ENCODE measurements around the gene ABHD11.
"Not testable (repeated sequence)": the region's sequence is repeated elsewhere in the genome, so short reads cannot be mapped to it uniquely, and the experiment has no call there.

Gene ABHD11

GRCh38 chr7:73727952-73728351, 10.7 kb downstream of the ABHD11 start:
- no peaks in the 10 kb centered on the region for H3K36me3 ChIP-seq (ENCODE audit: control insufficient read depth, insufficient read depth, low read length, severe bottlenecking)
- H3K9me3 ChIP-seq (ENCODE audit: control insufficient read depth, low read length): no peaks in the 10 kb centered on the region
- H3K27me3 ChIP-seq (replicated peaks; ENCODE audit: control insufficient read depth, insufficient read depth, low read length): no peaks in the 10 kb centered on the region
- H3K4me3 ChIP-seq (ENCODE audit: low read length): no peak overlapping the region
- H3K4me1 ChIP-seq (ENCODE audit: control insufficient read depth, insufficient read depth, low read length): peaks cover 4% of the 10 kb centered on the region
- no peak overlapping the region for H3K9ac ChIP-seq (ENCODE audit: low read length)
- DNase-seq (ENCODE audit: low read depth): no peak

GRCh38 chr7:73726083-73726466, 12.5 kb downstream of the ABHD11 start:
- Histone ChIP-seq H3K4me3 (ENCODE audit: low read length) (no peak overlapping the region), H3K36me3 (ENCODE audit: control insufficient read depth, insufficient read depth, low read length, severe bottlenecking) (no peaks in the 10 kb centered on the region), H3K27me3 (replicated peaks; ENCODE audit: control insufficient read depth, insufficient read depth, low read length) (no peaks in the 10 kb centered on the region), H3K9ac (ENCODE audit: low read length) (no peak overlapping the region), H3K4me1 (ENCODE audit: control insufficient read depth, insufficient read depth, low read length) (peaks cover 6% of the 10 kb centered on the region), H3K9me3 (ENCODE audit: control insufficient read depth, low read length) (no peaks in the 10 kb centered on the region)
- DNase-seq (ENCODE audit: low read depth): no peak

- Histone ChIP-seq H3K9ac (ENCODE audit: low read length) (no peak overlapping the region), H3K4me3 (ENCODE audit: low read length) (no peak overlapping the region), H3K27me3 (replicated peaks; ENCODE audit: control insufficient read depth, insufficient read depth, low read length) (no peaks in the 10 kb centered on the region), H3K9me3 (ENCODE audit: control insufficient read depth, low read length) (no peaks in the 10 kb centered on the region), H3K4me1 (ENCODE audit: control insufficient read depth, insufficient read depth, low read length) (peaks cover 6% of the 10 kb centered on the region), H3K36me3 (ENCODE audit: control insufficient read depth, insufficient read depth, low read length, severe bottlenecking) (no peaks in the 10 kb centered on the region)
- no peak for DNase-seq (ENCODE audit: low read depth)
These were observed 14.8 kb downstream of the ABHD11 start for GRCh38 chr7:73723813-73724212.

- Histone ChIP-seq H3K9ac (ENCODE audit: low read length) (no peak overlapping the region), H3K4me3 (ENCODE audit: low read length) (no peak overlapping the region), H3K4me1 (ENCODE audit: control insufficient read depth, insufficient read depth, low read length) (peaks cover 16% of the 10 kb centered on the region), H3K9me3 (ENCODE audit: control insufficient read depth, low read length) (no peaks in the 10 kb centered on the region), H3K36me3 (ENCODE audit: control insufficient read depth, insufficient read depth, low read length, severe bottlenecking) (no peaks in the 10 kb centered on the region), H3K27me3 (replicated peaks; ENCODE audit: control insufficient read depth, insufficient read depth, low read length) (no peaks in the 10 kb centered on the region)
- DNase-seq (ENCODE audit: low read depth): no peak
These were observed 15.8 kb downstream of the ABHD11 start for GRCh38 chr7:73722785-73723184.

GRCh38 chr7:73722182-73722581, 16.4 kb downstream of the ABHD11 start:
- not testable (repeated sequence) for H3K27me3 ChIP-seq (replicated peaks; ENCODE audit: control insufficient read depth, insufficient read depth, low read length); H3K36me3 ChIP-seq (ENCODE audit: control insufficient read depth, insufficient read depth, low read length, severe bottlenecking); H3K9ac ChIP-seq (ENCODE audit: low read length); H3K9me3 ChIP-seq (ENCODE audit: control insufficient read depth, low read length); H3K4me3 ChIP-seq (ENCODE audit: low read length); DNase-seq (ENCODE audit: low read depth)
- peaks cover 22% of the 10 kb centered on the region for H3K4me1 ChIP-seq (ENCODE audit: control insufficient read depth, insufficient read depth, low read length)

GRCh38 chr7:73721377-73721817, 17.2 kb downstream of the ABHD11 start:
- H3K4me1 ChIP-seq (ENCODE audit: control insufficient read depth, insufficient read depth, low read length): peaks cover 27% of the 10 kb centered on the region
- no peaks in the 10 kb centered on the region for H3K9me3 ChIP-seq (ENCODE audit: control insufficient read depth, low read length)
- no peaks in the 10 kb centered on the region for H3K36me3 ChIP-seq (ENCODE audit: control insufficient read depth, insufficient read depth, low read length, severe bottlenecking)
- no peak for DNase-seq (ENCODE audit: low read depth)
- no peaks in the 10 kb centered on the region for H3K27me3 ChIP-seq (replicated peaks; ENCODE audit: control insufficient read depth, insufficient read depth, low read length)
- no peak overlapping the region for H3K9ac ChIP-seq (ENCODE audit: low read length)
- H3K4me3 ChIP-seq (ENCODE audit: low read length): no peak overlapping the region

- not testable (repeated sequence) for DNase-seq (ENCODE audit: low read depth); H3K36me3 ChIP-seq (ENCODE audit: control insufficient read depth, insufficient read depth, low read length, severe bottlenecking); H3K9ac ChIP-seq (ENCODE audit: low read length); H3K4me3 ChIP-seq (ENCODE audit: low read length); H3K9me3 ChIP-seq (ENCODE audit: control insufficient read depth, low read length); H3K27me3 ChIP-seq (replicated peaks; ENCODE audit: control insufficient read depth, insufficient read depth, low read length)
- H3K4me1 ChIP-seq (ENCODE audit: control insufficient read depth, insufficient read depth, low read length): peaks cover 37% of the 10 kb centered on the region
These were observed 18.2 kb downstream of the ABHD11 start for GRCh38 chr7:73720443-73720842.

- H3K4me3 ChIP-seq (ENCODE audit: low read length): peak overlapping the region; percentile 74
These were observed 18.8 kb downstream of the ABHD11 start for GRCh38 chr7:73719806-73720169.

GRCh38 chr7:73718905-73719805, 19.4 kb downstream of the ABHD11 start, which contains the start of gene STX1A:
TSS of gene STX1A (minus strand) at chr7:73719669. CDS start at chr7:73719631, 38 bp downstream.
- Histone ChIP-seq H3K4me1 (ENCODE audit: control insufficient read depth, insufficient read depth, low read length) (peaks cover 41% of the 10 kb centered on the region), H3K27me3 (replicated peaks; ENCODE audit: control insufficient read depth, insufficient read depth, low read length) (no peaks in the 10 kb centered on the region), H3K9me3 (ENCODE audit: control insufficient read depth, low read length) (no peaks in the 10 kb centered on the region), H3K36me3 (ENCODE audit: control insufficient read depth, insufficient read depth, low read length, severe bottlenecking) (no peaks in the 10 kb centered on the region), H3K4me3 (ENCODE audit: low read length) (peak within 1 kb of the TSS; percentile 87), H3K9ac (ENCODE audit: low read length) (peak within 1 kb of the TSS; percentile 87)
- DNase-seq (ENCODE audit: low read depth): peak; percentile 90

More at GRCh38 chr7:73719806-73720169, 18.8 kb downstream of the ABHD11 start:
- Histone ChIP-seq H3K4me1 (ENCODE audit: control insufficient read depth, insufficient read depth, low read length) (peaks cover 41% of the 10 kb centered on the region), H3K9me3 (ENCODE audit: control insufficient read depth, low read length) (no peaks in the 10 kb centered on the region), H3K27me3 (replicated peaks; ENCODE audit: control insufficient read depth, insufficient read depth, low read length) (no peaks in the 10 kb centered on the region), H3K36me3 (ENCODE audit: control insufficient read depth, insufficient read depth, low read length, severe bottlenecking) (no peaks in the 10 kb centered on the region), H3K9ac (ENCODE audit: low read length) (peak overlapping the region; percentile 39)
- no peak for DNase-seq (ENCODE audit: low read depth)

- Histone ChIP-seq H3K27me3 (replicated peaks; ENCODE audit: control insufficient read depth, insufficient read depth, low read length) (no peaks in the 10 kb centered on the region), H3K4me1 (ENCODE audit: control insufficient read depth, insufficient read depth, low read length) (peaks cover 41% of the 10 kb centered on the region), H3K36me3 (ENCODE audit: control insufficient read depth, insufficient read depth, low read length, severe bottlenecking) (no peaks in the 10 kb centered on the region), H3K9me3 (ENCODE audit: control insufficient read depth, low read length) (no peaks in the 10 kb centered on the region), H3K9ac (ENCODE audit: low read length) (peak overlapping the region; percentile 87), H3K4me3 (ENCODE audit: low read length) (peak overlapping the region; percentile 87)
- DNase-seq (ENCODE audit: low read depth): no peak
These were observed 20.1 kb downstream of the ABHD11 start for GRCh38 chr7:73718438-73718881.

GRCh38 chr7:73717991-73718405, 20.6 kb downstream of the ABHD11 start:
- Histone ChIP-seq H3K36me3 (ENCODE audit: control insufficient read depth, insufficient read depth, low read length, severe bottlenecking) (no peaks in the 10 kb centered on the region), H3K4me1 (ENCODE audit: control insufficient read depth, insufficient read depth, low read length) (peaks cover 41% of the 10 kb centered on the region), H3K27me3 (replicated peaks; ENCODE audit: control insufficient read depth, insufficient read depth, low read length) (no peaks in the 10 kb centered on the region), H3K9ac (ENCODE audit: low read length) (peak overlapping the region; percentile 87), H3K9me3 (ENCODE audit: control insufficient read depth, low read length) (no peaks in the 10 kb centered on the region), H3K4me3 (ENCODE audit: low read length) (peak overlapping the region; percentile 87)
- DNase-seq (ENCODE audit: low read depth): peak; percentile 87

All from adipocyte (in vitro differentiated cells).